ENCODE results near the gene TKTL1. TPM values are rescaled to one million over a fixed set of nuclear protein-coding genes. Genes with fewer than 3 reads are reported as not detected.

Gene TKTL1
- total RNA-seq, 1 experiment from 2014 or later, result 1.6 TPM

DNA sequence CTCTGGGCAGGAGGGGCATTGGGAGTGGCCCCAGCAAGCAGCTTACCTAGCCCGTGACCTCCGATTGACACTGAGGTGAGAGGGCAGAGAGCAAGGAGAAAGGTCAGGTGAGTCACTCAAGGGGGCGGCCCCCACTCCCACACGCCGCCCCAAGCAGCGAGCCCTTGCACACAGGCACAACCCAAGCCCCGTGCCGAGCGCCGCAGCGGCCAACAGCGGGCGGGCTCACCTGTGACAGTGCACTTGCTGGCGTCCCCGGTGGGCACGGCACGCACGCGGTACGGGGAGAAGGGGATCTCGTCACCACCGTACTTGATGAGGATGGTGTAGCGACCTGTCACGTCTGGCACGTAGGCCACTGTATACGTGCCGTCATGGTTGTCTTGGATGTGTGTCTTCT is 61.6 kb downstream of the TKTL1 start:
- H3K36me3 ChIP-seq (replicated peaks; ENCODE audit: control insufficient read depth, insufficient read depth, low read length), result peaks cover 49% of the 10 kb centered on the region

DNA sequence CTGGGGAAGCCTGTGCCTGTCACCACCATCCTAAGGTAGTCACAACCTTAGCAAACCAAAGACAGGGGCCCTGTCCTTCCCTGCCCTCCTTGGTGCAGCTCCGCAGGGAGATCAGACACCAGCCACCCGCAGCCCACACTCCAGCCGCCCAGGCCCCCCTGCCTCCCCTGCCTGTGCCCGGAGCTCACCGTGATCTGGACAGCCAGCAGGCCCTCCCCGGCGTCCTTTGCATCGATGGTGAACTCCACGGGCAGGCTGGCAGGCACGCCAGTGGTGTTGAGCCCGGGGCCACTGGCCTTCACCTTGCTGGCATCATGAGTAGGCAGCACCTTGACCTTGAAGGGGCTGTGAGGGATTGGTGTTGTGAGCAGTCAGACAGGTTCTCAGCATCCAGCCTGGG is 62.4 kb downstream of the TKTL1 start:
- peaks cover 50% of the 10 kb centered on the region for H3K36me3 ChIP-seq (replicated peaks; ENCODE audit: control insufficient read depth, insufficient read depth, low read length)
- no peak for DNase-seq
- no peaks in the 10 kb centered on the region for H3K27me3 ChIP-seq (ENCODE audit: control insufficient read depth, insufficient read depth, low read length)
- H3K4me3 ChIP-seq (ENCODE audit: insufficient read depth, low read depth, low read length), result no peak overlapping the region

More for the DNA sequence above, 61.6 kb downstream of the TKTL1 start:
- Histone ChIP-seq H3K27me3 (ENCODE audit: control insufficient read depth, insufficient read depth, low read length) (no peaks in the 10 kb centered on the region), H3K4me3 (ENCODE audit: insufficient read depth, low read depth, low read length) (no peak overlapping the region)
- no peak for DNase-seq

DNA sequence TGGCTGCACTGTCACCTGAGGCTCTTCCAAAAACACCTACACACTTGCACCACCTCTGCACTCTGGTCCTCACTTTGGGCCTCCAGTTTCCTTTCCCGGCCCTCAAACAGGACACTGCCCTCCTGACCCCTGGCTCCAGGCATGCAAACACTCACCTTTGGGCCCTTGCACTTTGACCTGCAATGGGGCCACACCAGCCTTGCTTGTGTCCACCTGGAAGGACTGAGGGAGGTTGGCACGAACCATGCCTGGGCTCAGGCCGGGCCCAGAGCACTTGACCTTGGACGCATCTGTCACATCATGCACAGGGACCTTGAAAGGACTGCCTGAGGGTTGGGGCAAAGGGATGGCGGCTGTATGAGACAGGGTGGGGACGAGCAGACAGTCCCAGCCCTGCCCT is 63.2 kb downstream of the TKTL1 start:
- Histone ChIP-seq H3K4me3 (ENCODE audit: insufficient read depth, low read depth, low read length) (no peak overlapping the region), H3K36me3 (replicated peaks; ENCODE audit: control insufficient read depth, insufficient read depth, low read length) (peaks cover 44% of the 10 kb centered on the region), H3K27me3 (ENCODE audit: control insufficient read depth, insufficient read depth, low read length) (no peaks in the 10 kb centered on the region)
- no peak for DNase-seq

GRCh38 chrX:154359362-154360154 is 64.0 kb downstream of the TKTL1 start:
- DNase-seq, result no peak
- no peaks in the 10 kb centered on the region for H3K27me3 ChIP-seq (ENCODE audit: control insufficient read depth, insufficient read depth, low read length)
- no peak overlapping the region for H3K4me3 ChIP-seq (ENCODE audit: insufficient read depth, low read depth, low read length)
- peaks cover 43% of the 10 kb centered on the region for H3K36me3 ChIP-seq (replicated peaks; ENCODE audit: control insufficient read depth, insufficient read depth, low read length)

GRCh38 chrX:154360155-154360713 is 64.6 kb downstream of the TKTL1 start:
- no peak for DNase-seq
- no peaks in the 10 kb centered on the region for H3K27me3 ChIP-seq (ENCODE audit: control insufficient read depth, insufficient read depth, low read length)
- peaks cover 47% of the 10 kb centered on the region for H3K36me3 ChIP-seq (replicated peaks; ENCODE audit: control insufficient read depth, insufficient read depth, low read length)
- H3K4me3 ChIP-seq (ENCODE audit: insufficient read depth, low read depth, low read length), result no peak overlapping the region

DNA sequence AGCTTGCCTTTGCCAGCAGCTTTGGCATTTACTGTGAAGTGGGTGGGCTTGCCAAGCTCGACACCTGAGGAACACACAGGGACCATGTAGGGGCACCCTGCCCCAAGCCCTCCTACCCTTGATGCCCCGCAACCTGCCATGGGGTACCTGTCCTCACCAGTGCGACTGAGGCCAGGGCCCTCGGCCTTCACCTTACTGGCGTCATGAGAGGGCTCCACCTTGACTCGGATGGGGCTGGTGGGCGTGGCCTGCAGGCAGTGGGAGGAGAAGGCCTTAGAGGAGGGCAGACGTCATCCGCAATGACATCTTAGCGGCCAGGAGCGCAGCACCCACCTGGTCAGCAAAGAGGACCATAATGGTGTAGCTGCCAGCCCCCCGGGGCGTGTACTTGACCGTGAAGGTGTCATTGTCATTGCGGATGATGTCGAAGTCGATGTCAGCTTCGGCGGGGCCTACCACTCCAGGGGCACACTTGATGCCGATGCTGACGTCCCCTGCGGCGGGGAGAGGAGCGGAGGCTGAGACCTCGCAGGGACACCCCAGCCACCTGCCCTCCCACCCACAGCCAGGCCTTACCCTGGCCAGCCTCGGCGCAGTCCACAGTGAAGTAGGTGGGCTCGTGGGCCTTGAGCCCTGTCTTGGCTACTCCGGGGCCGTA is 66.6 kb downstream of the TKTL1 start:
- no peak overlapping the region for H3K4me3 ChIP-seq (ENCODE audit: insufficient read depth, low read depth, low read length)
- H3K27me3 ChIP-seq (ENCODE audit: control insufficient read depth, insufficient read depth, low read length), result no peaks in the 10 kb centered on the region
- no peak for DNase-seq
- H3K36me3 ChIP-seq (replicated peaks; ENCODE audit: control insufficient read depth, insufficient read depth, low read length), result peaks cover 56% of the 10 kb centered on the region

- no peak overlapping the region for H3K4me3 ChIP-seq (ENCODE audit: insufficient read depth, low read depth, low read length)
Observed at GRCh38 chrX:154363706-154364439, 68.3 kb downstream of the TKTL1 start.

DNA sequence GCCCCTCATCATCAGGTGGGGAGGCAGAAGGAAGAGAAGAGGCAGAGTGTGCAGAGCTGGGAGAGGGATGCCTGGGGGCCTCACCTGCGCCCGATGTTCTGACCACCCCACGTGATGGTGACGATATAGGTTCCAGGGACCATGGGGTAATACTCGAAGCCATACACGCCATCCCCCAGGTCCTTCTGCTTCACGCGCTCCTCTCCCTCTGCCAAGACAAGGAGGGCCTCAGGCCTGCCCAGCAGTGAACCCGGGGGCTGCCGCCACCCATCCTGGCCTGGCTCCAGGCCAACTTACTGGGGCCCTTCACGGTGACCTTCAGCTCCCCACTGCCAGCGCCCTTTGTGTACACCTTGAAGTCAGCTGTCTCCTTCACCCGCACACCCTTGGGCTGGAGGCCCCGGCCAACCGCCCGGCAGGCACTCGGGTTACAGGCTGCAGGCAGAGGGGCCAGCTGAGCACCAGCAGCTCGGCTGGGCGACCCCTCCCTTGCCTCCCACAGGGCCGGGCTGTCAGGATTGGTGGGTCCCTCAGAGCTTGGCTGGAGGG is 69.5 kb downstream of the TKTL1 start:
- no peaks in the 10 kb centered on the region for H3K27me3 ChIP-seq (ENCODE audit: control insufficient read depth, insufficient read depth, low read length)
- H3K4me3 ChIP-seq (ENCODE audit: insufficient read depth, low read depth, low read length), result no peak overlapping the region
- no peak for DNase-seq
- H3K36me3 ChIP-seq (replicated peaks; ENCODE audit: control insufficient read depth, insufficient read depth, low read length), result peaks cover 46% of the 10 kb centered on the region

More at GRCh38 chrX:154363706-154364439, 68.3 kb downstream of the TKTL1 start:
- no peak for DNase-seq
- H3K27me3 ChIP-seq (ENCODE audit: control insufficient read depth, insufficient read depth, low read length), result no peaks in the 10 kb centered on the region
- H3K36me3 ChIP-seq (replicated peaks; ENCODE audit: control insufficient read depth, insufficient read depth, low read length), result peaks cover 48% of the 10 kb centered on the region

- DNase-seq, result no peak
- Histone ChIP-seq H3K4me3 (ENCODE audit: insufficient read depth, low read depth, low read length) (no peak overlapping the region), H3K27me3 (ENCODE audit: control insufficient read depth, insufficient read depth, low read length) (no peaks in the 10 kb centered on the region), H3K36me3 (replicated peaks; ENCODE audit: control insufficient read depth, insufficient read depth, low read length) (peaks cover 46% of the 10 kb centered on the region)
Observed at GRCh38 chrX:154365997-154366665, 70.5 kb downstream of the TKTL1 start.

DNA sequence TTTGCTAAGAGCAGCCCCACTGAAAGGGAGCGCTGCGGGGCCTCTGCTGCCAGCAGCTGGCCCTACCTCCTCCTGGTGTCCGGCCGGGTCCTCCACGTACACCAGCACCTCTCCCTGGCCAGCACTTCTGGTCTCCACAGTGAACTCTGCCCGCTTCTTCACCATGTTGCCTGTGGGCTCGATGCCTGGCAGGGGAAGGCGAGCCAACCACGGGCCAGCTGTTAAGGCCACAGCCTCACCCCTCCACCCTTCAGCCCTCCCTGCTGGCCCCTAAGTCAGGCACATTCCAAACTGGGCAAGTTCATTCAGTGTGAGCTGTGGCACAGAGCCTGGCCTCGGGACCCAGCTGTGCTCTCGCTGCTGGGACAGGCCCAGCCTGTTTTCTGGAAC is 71.1 kb downstream of the TKTL1 start:
- no peaks in the 10 kb centered on the region for H3K27me3 ChIP-seq (ENCODE audit: control insufficient read depth, insufficient read depth, low read length)
- H3K4me3 ChIP-seq (ENCODE audit: insufficient read depth, low read depth, low read length), result no peak overlapping the region
- no peak for DNase-seq
- peaks cover 41% of the 10 kb centered on the region for H3K36me3 ChIP-seq (replicated peaks; ENCODE audit: control insufficient read depth, insufficient read depth, low read length)

- peaks cover 33% of the 10 kb centered on the region for H3K36me3 ChIP-seq (replicated peaks; ENCODE audit: control insufficient read depth, insufficient read depth, low read length)
- no peak for DNase-seq
- H3K4me3 ChIP-seq (ENCODE audit: insufficient read depth, low read depth, low read length), result no peak overlapping the region
- H3K27me3 ChIP-seq (ENCODE audit: control insufficient read depth, insufficient read depth, low read length), result peaks cover 3% of the 10 kb centered on the region; the same call in 1 of the 2 replicates
Observed at GRCh38 chrX:154367474-154368308, 72.1 kb downstream of the TKTL1 start.

GRCh38 chrX:154368630-154369448 is 73.2 kb downstream of the TKTL1 start:
- H3K36me3 ChIP-seq (replicated peaks; ENCODE audit: control insufficient read depth, insufficient read depth, low read length), result peaks cover 29% of the 10 kb centered on the region
- peak; percentile 81 for DNase-seq
- peaks cover 3% of the 10 kb centered on the region; the same call in 1 of the 2 replicates for H3K27me3 ChIP-seq (ENCODE audit: control insufficient read depth, insufficient read depth, low read length)
- peak overlapping the region; percentile 94 for H3K4me3 ChIP-seq (ENCODE audit: insufficient read depth, low read depth, low read length)

All from H7 (cell line).